Parathyroid adenoma (tissue), 2 donors: ENCODE measurements around the gene OTUD1.

ENCODE experiments used
- H2AFZ ChIP-seq: fragments of 300-600 bp; sonication (generic); one replicate; pipeline ENCODE4 v1.7.0; 2017; ENCODE audit warnings: antibody characterized with exemption, mild to moderate bottlenecking
- H3K27ac ChIP-seq: fragments of 300-600 bp; sonication (generic); one replicate; pipeline ENCODE4 v1.7.0; 2017
- H3K27me3 ChIP-seq: fragments of 300-600 bp; sonication (generic); one replicate; pipeline ENCODE4 v1.7.0; 2017; ENCODE audit warnings: low read length; ENCODE audit not compliant: control insufficient read depth, insufficient read depth
- H3K36me3 ChIP-seq: fragments of 300-600 bp; sonication (generic); one replicate; pipeline ENCODE4 v1.7.0; 2017; ENCODE audit warnings: low read length; ENCODE audit not compliant: control insufficient read depth, insufficient read depth
- H3K4me1 ChIP-seq: fragments of 300-600 bp; sonication (generic); one replicate; pipeline ENCODE4 v1.7.0; 2017; ENCODE audit warnings: control low read depth
- H3K4me2 ChIP-seq: fragments of 300-600 bp; sonication (generic); one replicate; pipeline ENCODE4 v1.7.0; 2017; ENCODE audit warnings: low read length
- H3K4me3 ChIP-seq: fragments of 300-600 bp; sonication (generic); one replicate; pipeline ENCODE4 v1.7.0; 2017; ENCODE audit warnings: low read depth, low read length
- H3K79me2 ChIP-seq: fragments of 300-600 bp; sonication (generic); one replicate; pipeline ENCODE4 v1.7.0; 2017; ENCODE audit warnings: control low read depth
- H3K9ac ChIP-seq: fragments of 300-600 bp; sonication (generic); one replicate; pipeline ENCODE4 v1.7.0; 2017; ENCODE audit warnings: mild to moderate bottlenecking
- H3K9me3 ChIP-seq: fragments of 300-600 bp; sonication (generic); one replicate; pipeline ENCODE4 v1.7.0; 2017; ENCODE audit warnings: low read length; ENCODE audit not compliant: control insufficient read depth
- CTCF ChIP-seq: fragments of 300-600 bp; sonication (generic); IDR thresholded peaks from one replicate; pipeline ENCODE4 v1.7.0; 2017; ENCODE audit warnings: antibody characterized with exemption, mild to moderate bottlenecking
- donor health status: primary hyperparathyroidism.

Gene OTUD1

GRCh38 chr10:23467548-23467947 is 28.7 kb downstream of the OTUD1 start:
- H3K27me3 ChIP-seq: no peaks in the 10 kb centered on the region
- H2AFZ ChIP-seq: no peak overlapping the region
- H3K4me1 ChIP-seq: no peaks in the 10 kb centered on the region
- no peak overlapping the region for H3K9ac ChIP-seq
- no peaks in the 10 kb centered on the region for H3K79me2 ChIP-seq
- no peak for TF ChIP-seq CTCF
- no peak overlapping the region for H3K4me2 ChIP-seq
- H3K9me3 ChIP-seq: no peaks in the 10 kb centered on the region
- no peak overlapping the region for H3K27ac ChIP-seq
- no peak overlapping the region for H3K4me3 ChIP-seq
- H3K36me3 ChIP-seq: no peaks in the 10 kb centered on the region

GRCh38 chr10:23469596-23470237 is 30.8 kb downstream of the OTUD1 start:
- TF ChIP-seq CTCF: no peak
- no peak overlapping the region for H3K9ac ChIP-seq
- no peaks in the 10 kb centered on the region for H3K9me3 ChIP-seq
- no peaks in the 10 kb centered on the region for H3K4me1 ChIP-seq
- peak overlapping the region; percentile 7 for H2AFZ ChIP-seq
- no peak overlapping the region for H3K4me3 ChIP-seq
- no peak overlapping the region for H3K27ac ChIP-seq
- no peaks in the 10 kb centered on the region for H3K79me2 ChIP-seq
- no peaks in the 10 kb centered on the region for H3K27me3 ChIP-seq
- peak overlapping the region; percentile 22 for H3K4me2 ChIP-seq
- no peaks in the 10 kb centered on the region for H3K36me3 ChIP-seq

- H3K9ac ChIP-seq: no peak overlapping the region
- no peaks in the 10 kb centered on the region for H3K27me3 ChIP-seq
- no peaks in the 10 kb centered on the region for H3K4me1 ChIP-seq
- no peaks in the 10 kb centered on the region for H3K9me3 ChIP-seq
- no peak overlapping the region for H3K27ac ChIP-seq
- H3K4me3 ChIP-seq: no peak overlapping the region
- no peaks in the 10 kb centered on the region for H3K79me2 ChIP-seq
- H3K4me2 ChIP-seq: no peak overlapping the region
- no peaks in the 10 kb centered on the region for H3K36me3 ChIP-seq
- H2AFZ ChIP-seq: no peak overlapping the region
- TF ChIP-seq CTCF: no peak
These were observed 33.3 kb downstream of the OTUD1 start for GRCh38 chr10:23472181-23472580.

- no peaks in the 10 kb centered on the region for H3K27me3 ChIP-seq
- no peak overlapping the region for H2AFZ ChIP-seq
- no peak overlapping the region for H3K9ac ChIP-seq
- no peak overlapping the region for H3K4me2 ChIP-seq
- no peak for TF ChIP-seq CTCF
- no peak overlapping the region for H3K27ac ChIP-seq
- no peaks in the 10 kb centered on the region for H3K9me3 ChIP-seq
- H3K4me1 ChIP-seq: no peaks in the 10 kb centered on the region
- H3K36me3 ChIP-seq: no peaks in the 10 kb centered on the region
- H3K4me3 ChIP-seq: no peak overlapping the region
- H3K79me2 ChIP-seq: no peaks in the 10 kb centered on the region
These were observed 35.2 kb downstream of the OTUD1 start for GRCh38 chr10:23474081-23474480.

GRCh38 chr10:23474626-23475025 is 35.8 kb downstream of the OTUD1 start:
- Histone ChIP-seq H3K79me2 (no peaks in the 10 kb centered on the region), H3K27ac (no peak overlapping the region), H3K9ac (no peak overlapping the region), H3K4me1 (no peaks in the 10 kb centered on the region), H3K27me3 (no peaks in the 10 kb centered on the region), H2AFZ (no peak overlapping the region), H3K4me3 (no peak overlapping the region), H3K36me3 (no peaks in the 10 kb centered on the region), H3K4me2 (no peak overlapping the region), H3K9me3 (no peaks in the 10 kb centered on the region)
- TF ChIP-seq CTCF: no peak
